Measurements from ENCODE around the gene BLTP1.

Gene BLTP1

GRCh38 chr4:122172266-122172665, 20.1 kb downstream of the BLTP1 start:
- no peak for DNase-seq

GRCh38 chr4:122178961-122179360, 26.8 kb downstream of the BLTP1 start:
- DNase-seq: no peak

GRCh38 chr4:122195718-122196117, 43.6 kb downstream of the BLTP1 start:
- no peak for DNase-seq
